Kidney capillary endothelial cell (primary cell): ENCODE results near the gene SLAMF6.
"Not testable (repeated sequence)": the region's sequence is repeated elsewhere in the genome, so short reads cannot be mapped to it uniquely, and the experiment has no call there.

Experiments
- DNase-seq: peaks from one replicate; pipeline ENCODE4 v3.0.0-alpha.2; 2018; ENCODE audit warnings: low spot score

Gene SLAMF6

GRCh38 chr1:160522622-160523345, at the start of gene SLAMF6:
Gene SLAMF6 (minus strand): TSS chr1:160523255. CDS start chr1:160523192, 63 bp downstream.
- DNase-seq = no peak

DNA sequence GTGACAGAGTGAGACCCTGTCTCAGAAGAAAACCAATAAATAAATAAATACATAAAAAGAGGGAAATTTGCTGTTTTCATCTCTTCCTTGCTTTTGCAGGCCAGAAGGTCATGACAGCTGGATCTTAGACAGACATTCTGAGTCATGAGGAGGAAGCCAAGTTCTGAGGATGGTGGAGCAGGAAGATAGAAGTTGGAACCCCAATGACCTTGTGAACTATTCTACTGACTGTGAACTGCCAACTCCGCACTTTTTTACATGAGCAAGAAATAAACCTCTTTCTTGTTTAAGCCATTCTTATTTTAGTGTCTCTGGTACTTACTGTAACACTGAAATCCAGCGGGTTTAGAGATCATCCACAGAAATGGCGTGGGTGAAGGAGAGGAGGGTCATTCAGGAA, 47.8 kb upstream of the SLAMF6 start:
- no peak for DNase-seq

GRCh38 chr1:160569806-160570205, 46.8 kb upstream of the SLAMF6 start:
- no peak for DNase-seq

- no peak for DNase-seq
Measured at GRCh38 chr1:160567858-160568682, 45.0 kb upstream of the SLAMF6 start.

GRCh38 chr1:160567341-160567740, 44.3 kb upstream of the SLAMF6 start:
- DNase-seq = no peak

DNA sequence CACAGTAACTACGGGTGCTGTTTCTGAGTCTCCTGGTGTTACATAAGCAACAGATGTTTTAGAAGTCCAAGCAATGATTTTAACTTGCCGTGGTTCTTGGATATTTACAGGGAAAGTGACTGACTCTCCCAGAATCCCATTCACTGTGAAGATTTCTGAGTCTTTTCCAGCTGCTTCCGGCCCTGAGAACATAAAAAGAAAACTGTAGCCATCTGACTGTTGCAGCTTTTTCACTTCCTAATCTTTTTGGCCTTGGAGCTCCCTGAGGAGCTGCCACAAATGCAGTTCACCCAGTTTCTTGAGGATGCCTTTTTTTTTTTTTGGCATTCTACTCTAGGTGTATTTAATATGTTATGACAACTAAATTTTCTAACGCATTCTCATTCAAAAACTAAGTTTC, 42.5 kb upstream of the SLAMF6 start:
- DNase-seq = no peak

DNA sequence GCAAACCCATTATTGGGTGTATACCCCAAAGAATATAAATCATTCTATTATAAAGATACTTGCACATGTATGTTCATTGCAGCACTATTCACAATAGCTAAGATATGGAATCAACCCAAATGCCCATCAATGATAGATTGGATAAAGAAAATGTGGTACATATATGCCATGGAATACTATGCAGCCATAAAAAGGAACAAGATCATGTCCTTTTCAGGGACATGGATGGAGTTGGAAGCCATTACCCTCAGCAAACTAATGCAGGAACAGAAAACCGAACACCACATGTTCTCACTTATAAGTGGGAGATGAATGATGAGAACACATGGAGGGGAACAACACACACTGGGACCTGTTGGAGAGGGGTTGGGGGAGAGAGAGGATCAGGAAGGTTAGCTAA, 40.2 kb upstream of the SLAMF6 start:
- not testable (repeated sequence) for DNase-seq

DNA sequence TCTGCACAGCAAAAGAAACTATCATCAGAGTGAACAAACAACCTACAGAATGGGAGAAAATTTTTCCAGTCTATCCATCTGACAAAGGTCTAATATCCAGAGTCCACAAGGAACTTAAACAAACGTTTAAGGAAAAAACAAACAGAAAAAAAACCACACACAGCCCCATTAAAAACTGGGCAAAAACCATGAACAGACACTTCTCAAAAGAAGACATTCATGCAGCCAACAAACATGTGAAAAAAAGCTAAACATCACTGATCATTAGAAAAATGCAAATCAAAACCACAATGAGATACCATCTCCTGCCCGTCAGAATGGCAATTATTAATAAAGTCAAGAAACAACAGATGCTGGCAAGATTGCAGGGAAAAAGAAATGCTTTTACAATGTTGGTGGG, 39.7 kb upstream of the SLAMF6 start:
- DNase-seq = not testable (repeated sequence)

DNA sequence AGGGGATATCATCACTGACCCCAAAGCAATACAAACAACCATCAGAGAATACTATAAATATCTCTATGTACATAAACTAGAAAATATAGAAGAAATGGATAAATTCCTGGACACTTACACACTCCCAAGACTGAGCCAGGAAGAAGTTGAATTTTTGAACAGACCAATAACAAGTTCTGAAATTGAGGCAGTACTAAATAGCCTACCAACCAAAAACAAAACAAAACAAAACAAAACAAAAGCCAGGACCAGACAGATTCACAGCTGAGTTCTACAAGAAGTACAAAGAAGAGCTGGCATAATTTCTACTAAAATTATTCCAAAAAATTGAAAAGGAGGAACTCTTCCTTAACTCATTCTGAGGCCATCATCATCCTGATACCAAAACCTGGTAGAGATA, 37.8 kb upstream of the SLAMF6 start:
- DNase-seq = no peak

DNA sequence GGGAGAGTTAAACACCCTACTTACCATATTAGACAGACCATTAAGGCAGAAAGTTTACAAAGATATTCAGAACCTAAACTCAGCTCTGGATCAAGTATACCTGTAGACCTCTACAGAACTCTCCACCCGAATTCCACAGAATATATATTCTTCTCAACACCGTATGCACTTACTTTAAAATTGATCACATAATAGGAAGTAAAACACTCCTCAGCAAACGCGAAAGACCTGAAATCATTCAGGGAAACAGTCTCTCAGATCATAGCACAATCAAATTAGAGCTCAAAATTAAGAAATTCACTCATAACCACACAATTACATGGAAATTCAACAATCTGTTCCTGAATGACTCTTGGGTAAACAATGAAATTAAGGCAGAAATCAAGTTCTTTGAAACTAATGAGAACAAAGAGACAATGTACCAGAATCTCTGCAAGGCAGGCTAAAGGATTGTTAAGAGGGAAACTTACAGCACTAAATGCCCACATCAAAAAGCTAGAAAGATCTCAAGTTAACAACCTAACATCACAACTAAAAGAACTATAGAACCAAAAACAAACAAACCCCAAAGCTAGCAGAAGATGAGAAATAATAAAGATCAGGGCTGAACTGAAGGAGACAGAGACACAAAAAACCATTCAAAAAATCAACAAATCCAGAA, 37.1 kb upstream of the SLAMF6 start:
- DNase-seq = no peak

GRCh38 chr1:160559437-160559836, 36.4 kb upstream of the SLAMF6 start:
- DNase-seq = not testable (repeated sequence)

GRCh38 chr1:160558660-160559380, 35.8 kb upstream of the SLAMF6 start:
- no peak for DNase-seq

DNA sequence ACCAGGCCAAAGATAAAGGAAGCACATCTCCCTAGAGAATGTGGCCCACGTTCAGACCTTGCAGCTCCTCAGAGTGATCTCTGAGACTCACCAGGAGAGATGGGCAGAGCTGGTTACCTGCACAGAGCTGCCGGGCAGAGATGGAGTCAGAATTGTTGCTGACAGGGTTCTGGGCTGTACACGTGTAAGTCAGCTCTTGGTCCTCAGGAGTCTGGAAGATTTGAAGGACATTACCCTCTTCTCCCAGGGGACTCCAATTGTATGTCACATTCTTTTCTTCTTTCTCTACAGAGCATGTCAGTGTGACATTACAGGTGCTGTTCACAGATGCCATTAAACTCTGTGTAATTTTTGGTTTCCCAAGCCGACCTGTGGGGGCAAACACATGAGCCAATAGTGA, 30.7 kb upstream of the SLAMF6 start:
- no peak for DNase-seq

DNA sequence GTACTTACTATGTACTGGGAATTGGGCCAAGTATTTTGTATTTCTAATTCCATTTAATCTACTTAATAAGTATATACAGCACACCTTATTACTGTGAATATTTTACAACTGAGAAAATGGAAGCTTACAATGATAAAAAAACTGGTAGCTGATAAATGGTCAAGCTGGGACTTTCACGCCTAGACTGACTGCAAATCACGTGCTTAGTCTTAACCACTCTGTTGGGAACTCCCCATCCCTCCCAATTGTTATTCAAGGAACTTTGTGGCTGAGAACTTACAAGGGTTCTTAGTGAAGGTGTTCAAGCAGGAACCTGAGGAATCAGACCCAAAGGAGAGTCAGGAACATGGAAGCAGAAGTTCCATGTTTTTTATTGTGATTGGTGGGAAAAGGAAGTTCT, 29.4 kb upstream of the SLAMF6 start:
- no peak for DNase-seq

GRCh38 chr1:160550572-160551034, 27.5 kb upstream of the SLAMF6 start:
- DNase-seq = no peak

DNA sequence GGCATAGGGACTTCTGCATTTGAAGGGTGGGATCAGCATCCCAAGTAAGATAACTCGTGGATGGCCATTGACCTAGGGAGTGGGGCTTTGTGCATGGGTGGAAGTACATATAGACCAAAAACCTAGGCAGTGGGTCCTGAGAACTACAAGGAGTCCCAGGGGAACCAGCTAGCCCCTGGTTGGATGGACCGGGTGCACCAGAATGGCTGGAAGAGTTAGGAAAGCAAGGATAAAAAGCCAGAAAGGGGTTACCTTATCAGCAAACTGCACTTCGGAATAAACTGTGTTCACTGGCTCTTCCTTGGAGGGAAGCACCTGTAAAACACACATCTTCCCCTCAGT, 26.6 kb upstream of the SLAMF6 start:
- DNase-seq = no peak

- no peak for DNase-seq
Measured at GRCh38 chr1:160548960-160549664, 26.1 kb upstream of the SLAMF6 start.

DNA sequence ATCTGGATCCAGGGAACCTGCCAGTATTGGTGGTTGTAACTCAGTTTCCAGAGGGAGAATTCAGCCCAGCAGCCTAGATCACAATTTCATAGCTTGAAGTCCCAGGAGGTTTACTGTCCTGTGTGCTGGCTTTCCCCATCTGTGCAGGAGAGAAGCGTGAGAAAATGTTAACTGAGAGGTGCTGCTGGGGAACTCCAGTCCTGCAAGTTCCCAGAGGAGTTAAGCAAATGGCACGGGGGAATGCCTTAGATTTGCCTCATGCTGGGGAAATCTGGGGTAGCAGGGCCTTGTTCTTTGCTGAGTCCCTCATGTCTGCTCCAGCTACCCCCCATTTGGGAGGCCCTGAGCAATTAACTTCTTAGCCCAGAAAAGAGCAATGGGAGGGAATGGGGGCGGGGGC, 25.1 kb upstream of the SLAMF6 start:
- no peak for DNase-seq

DNA sequence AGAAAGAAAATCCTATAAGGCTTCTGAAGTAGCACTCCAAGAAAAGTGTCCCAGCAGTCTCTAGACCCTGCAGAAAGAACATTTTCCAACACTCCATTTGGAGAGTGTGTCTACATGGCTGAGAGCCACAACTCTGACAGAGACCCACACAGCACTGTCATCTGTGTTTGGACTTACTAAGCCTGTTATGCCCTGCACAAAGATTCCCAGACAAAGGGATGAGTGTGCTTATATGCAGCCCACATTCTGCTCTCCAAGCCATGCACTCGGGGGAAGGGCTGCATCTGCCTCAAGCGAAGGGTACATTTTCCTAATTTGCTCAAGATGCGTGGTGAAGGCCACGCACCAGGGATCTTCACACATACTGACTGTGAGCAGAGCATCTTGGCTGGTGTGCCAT, 24.4 kb upstream of the SLAMF6 start:
- no peak for DNase-seq

GRCh38 chr1:160546942-160547341, 23.9 kb upstream of the SLAMF6 start:
- no peak for DNase-seq

GRCh38 chr1:160544647-160545046, 21.6 kb upstream of the SLAMF6 start:
- DNase-seq = peak; percentile 10
